GM15510 (cell line): ENCODE data around the gene PTCRA.

Source experiments
- POLR2A ChIP-seq: IDR thresholded peaks from 3 replicates; pipeline ENCODE4 v1.6.1; 2011; ENCODE audit warnings: borderline replicate concordance; ENCODE audit not compliant: insufficient read length; ENCODE audit errors: extremely low read depth

PTCRA gene

GRCh38 chr6:42967228-42967627 is 51.4 kb downstream of the PTCRA start:
- no peak for TF ChIP-seq POLR2A

- no peak for TF ChIP-seq POLR2A
These were observed 52.4 kb downstream of the PTCRA start for GRCh38 chr6:42968126-42968701.

- no peak for TF ChIP-seq POLR2A
These were observed 52.9 kb downstream of the PTCRA start for GRCh38 chr6:42968783-42969182.

- TF ChIP-seq POLR2A = no peak
These were observed 53.6 kb downstream of the PTCRA start for GRCh38 chr6:42969431-42969830.

- no peak for TF ChIP-seq POLR2A
These were observed 54.1 kb downstream of the PTCRA start for GRCh38 chr6:42969934-42970333.

- TF ChIP-seq POLR2A = no peak
These were observed 55.2 kb downstream of the PTCRA start for GRCh38 chr6:42970871-42971612.

- TF ChIP-seq POLR2A = no peak
These were observed 56.0 kb downstream of the PTCRA start for GRCh38 chr6:42971746-42972327.

GRCh38 chr6:42973926-42974325 is 58.1 kb downstream of the PTCRA start:
- no peak for TF ChIP-seq POLR2A

GRCh38 chr6:42974919-42975505 is 59.2 kb downstream of the PTCRA start:
- no peak for TF ChIP-seq POLR2A
